NB4 (cell line): Measurements from ENCODE around the gene GLO1.

Experiments used
- MYC ChIP-seq: IDR thresholded peaks from 2 replicates; pipeline ENCODE4 v1.6.1; 2011; ENCODE audit warnings: low read depth, low read length
- TF ChIP-seq, protein P1 (sequence below): IDR thresholded peaks from one replicate; pipeline ENCODE4 v1.5.1; 2012; ENCODE audit warnings: low read depth, low read length
- TF ChIP-seq, protein P2 (sequence below): IDR thresholded peaks from 2 replicates; pipeline ENCODE4 v1.6.1; 2011; ENCODE audit warnings: low read depth, low read length

DNA sequence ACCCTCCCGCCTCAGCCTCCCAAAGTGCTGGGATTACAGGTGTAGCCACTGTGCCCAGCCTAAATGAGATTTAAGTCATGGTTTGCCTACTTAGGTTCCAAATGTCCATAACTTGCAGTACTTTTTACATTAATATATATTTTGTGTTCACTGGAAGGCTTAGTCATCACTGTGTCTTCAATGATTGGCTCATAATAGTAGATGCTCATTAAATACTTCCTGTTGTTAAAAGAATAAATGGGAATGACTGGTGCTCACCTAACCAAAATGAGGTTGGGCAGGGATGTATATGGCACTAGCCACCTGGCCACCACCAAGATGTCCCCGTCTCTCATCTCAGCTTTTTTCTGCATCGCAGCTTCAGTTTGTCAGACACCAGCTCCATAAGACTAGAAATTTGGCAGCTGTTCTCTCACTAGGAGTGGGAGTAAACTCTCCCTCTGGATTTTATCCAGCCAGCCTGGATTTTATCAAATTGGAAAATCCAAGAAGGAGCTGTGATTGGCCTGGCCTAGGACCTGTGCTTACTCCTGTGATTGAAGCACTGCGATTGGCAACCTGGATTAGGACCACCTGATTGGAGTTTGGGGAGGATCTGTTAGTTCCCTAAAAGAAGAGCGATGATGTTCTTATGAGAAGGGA, 1.1 kb upstream of the GLO1 start:
- TF ChIP-seq, protein P1, sequence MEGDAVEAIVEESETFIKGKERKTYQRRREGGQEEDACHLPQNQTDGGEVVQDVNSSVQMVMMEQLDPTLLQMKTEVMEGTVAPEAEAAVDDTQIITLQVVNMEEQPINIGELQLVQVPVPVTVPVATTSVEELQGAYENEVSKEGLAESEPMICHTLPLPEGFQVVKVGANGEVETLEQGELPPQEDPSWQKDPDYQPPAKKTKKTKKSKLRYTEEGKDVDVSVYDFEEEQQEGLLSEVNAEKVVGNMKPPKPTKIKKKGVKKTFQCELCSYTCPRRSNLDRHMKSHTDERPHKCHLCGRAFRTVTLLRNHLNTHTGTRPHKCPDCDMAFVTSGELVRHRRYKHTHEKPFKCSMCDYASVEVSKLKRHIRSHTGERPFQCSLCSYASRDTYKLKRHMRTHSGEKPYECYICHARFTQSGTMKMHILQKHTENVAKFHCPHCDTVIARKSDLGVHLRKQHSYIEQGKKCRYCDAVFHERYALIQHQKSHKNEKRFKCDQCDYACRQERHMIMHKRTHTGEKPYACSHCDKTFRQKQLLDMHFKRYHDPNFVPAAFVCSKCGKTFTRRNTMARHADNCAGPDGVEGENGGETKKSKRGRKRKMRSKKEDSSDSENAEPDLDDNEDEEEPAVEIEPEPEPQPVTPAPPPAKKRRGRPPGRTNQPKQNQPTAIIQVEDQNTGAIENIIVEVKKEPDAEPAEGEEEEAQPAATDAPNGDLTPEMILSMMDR: no peak
- TF ChIP-seq MYC: no peak
- TF ChIP-seq, protein P2, sequence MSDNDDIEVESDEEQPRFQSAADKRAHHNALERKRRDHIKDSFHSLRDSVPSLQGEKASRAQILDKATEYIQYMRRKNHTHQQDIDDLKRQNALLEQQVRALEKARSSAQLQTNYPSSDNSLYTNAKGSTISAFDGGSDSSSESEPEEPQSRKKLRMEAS: no peak
